Fibroblast of skin of back (primary cell): Measurements from ENCODE around the gene ECEL1.

Source experiments
- DNase-seq: peaks from one replicate; pipeline ENCODE4 v3.0.0-alpha.2; 2013

The ECEL1 gene

GRCh38 chr2:232483311-232483922 lies 4.2 kb downstream of the ECEL1 start:
- DNase-seq = no peak

GRCh38 chr2:232482301-232483238 lies 5.1 kb downstream of the ECEL1 start:
- no peak for DNase-seq

GRCh38 chr2:232481322-232482140 lies 6.1 kb downstream of the ECEL1 start:
- no peak for DNase-seq

- no peak for DNase-seq
Measured at GRCh38 chr2:232480201-232481190, 7.1 kb downstream of the ECEL1 start.

- no peak for DNase-seq
Measured at GRCh38 chr2:232479341-232480200, 8.1 kb downstream of the ECEL1 start.

GRCh38 chr2:232478571-232479340 lies 8.9 kb downstream of the ECEL1 start:
- no peak for DNase-seq

- DNase-seq = no peak
Measured at GRCh38 chr2:232477751-232478510, 9.7 kb downstream of the ECEL1 start.

GRCh38 chr2:232476791-232477190 lies 10.8 kb downstream of the ECEL1 start:
- no peak for DNase-seq

GRCh38 chr2:232476045-232476444 lies 11.6 kb downstream of the ECEL1 start:
- no peak for DNase-seq

- no peak for DNase-seq
Measured at GRCh38 chr2:232473467-232473890, 14.2 kb downstream of the ECEL1 start.

GRCh38 chr2:232466221-232466620 lies 21.4 kb downstream of the ECEL1 start:
- DNase-seq = no peak

GRCh38 chr2:232465061-232465460 lies 22.6 kb downstream of the ECEL1 start:
- no peak for DNase-seq

GRCh38 chr2:232464544-232464885 lies 23.1 kb downstream of the ECEL1 start:
- no peak for DNase-seq

- DNase-seq = no peak
Measured at GRCh38 chr2:232463701-232464543, 23.7 kb downstream of the ECEL1 start.

- no peak for DNase-seq
Measured at GRCh38 chr2:232460171-232460570, 27.5 kb downstream of the ECEL1 start.

GRCh38 chr2:232459419-232460035 lies 28.1 kb downstream of the ECEL1 start:
- DNase-seq = no peak

- no peak for DNase-seq
Measured at GRCh38 chr2:232458661-232459418, 28.8 kb downstream of the ECEL1 start.
